Hepatocyte (in vitro differentiated cells): Measurements from ENCODE around the gene GDF9.

ENCODE experiments used
- CTCF ChIP-seq: fragments of 200-600 bp; sonication (generic); IDR thresholded peaks from 2 replicates; pipeline ENCODE4 v1.5.1; 2016; ENCODE audit warnings: antibody characterized with exemption, mild to moderate bottlenecking; ENCODE audit not compliant: poor library complexity
- EZH2 ChIP-seq: fragments of 200-600 bp; sonication (generic); IDR thresholded peaks from 2 replicates; pipeline ENCODE4 v1.6.1; 2016; ENCODE audit warnings: antibody characterized with exemption, mild to moderate bottlenecking, borderline replicate concordance
- EZH2phosphoT487 ChIP-seq: fragments of 200-600 bp; sonication (generic); IDR thresholded peaks from one replicate; pipeline ENCODE4 v1.6.1; 2018; ENCODE audit warnings: antibody characterized with exemption, mild to moderate bottlenecking, low read depth, moderate library complexity; ENCODE audit not compliant: unreplicated experiment, severe bottlenecking

DNA sequence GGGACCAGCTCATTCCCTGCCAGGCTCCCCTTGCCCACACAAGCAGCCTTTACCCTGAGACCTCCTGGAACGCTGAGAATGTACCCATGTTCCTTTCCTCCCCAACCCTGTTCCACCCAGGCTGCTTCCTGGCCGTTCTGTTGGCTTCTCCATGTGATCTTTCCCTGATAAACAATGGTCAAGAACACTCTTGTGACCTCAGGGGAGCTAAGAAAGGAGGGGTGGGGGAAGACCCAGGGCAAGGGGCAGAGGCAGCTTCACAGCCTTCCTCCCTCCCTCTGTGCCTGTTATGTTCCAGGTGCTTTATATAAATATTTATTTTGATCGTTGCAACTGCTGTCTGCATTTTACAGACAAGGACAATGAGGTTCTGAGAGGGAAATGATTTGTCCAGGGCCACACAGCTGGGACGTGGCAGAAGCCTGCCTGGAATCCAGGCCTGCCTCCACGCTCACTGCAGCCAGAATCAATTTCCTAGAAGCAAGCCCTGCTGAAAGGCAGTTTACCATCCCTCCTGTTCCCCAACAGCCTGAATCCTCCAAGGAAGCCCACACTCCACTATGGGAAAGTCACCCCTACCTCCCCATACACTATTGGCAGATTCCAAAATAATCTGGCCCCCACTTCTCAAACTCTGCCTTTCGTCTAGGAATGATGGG is 39.7 kb downstream of the GDF9 start:
- TF ChIP-seq CTCF (no peak), EZH2 (no peak), EZH2phosphoT487 (no peak)
